SJCRH30 (cell line): Measurements from ENCODE around the gene IFNAR2. TPM values are rescaled to one million over a fixed set of nuclear protein-coding genes. Genes with fewer than 3 reads are reported as not detected.

ENCODE experiments used
- DNase-seq, 2 experiments: peaks; one replicate each; pipeline ENCODE4 v3.0.0-alpha.2; 2015 to 2020
- H3K27ac ChIP-seq: fragments of 250-450 bp; sonication (Bioruptor Pico); 2 replicates; pipeline ENCODE4 v1.5.1; 2020; ENCODE audit warnings: mild to moderate bottlenecking, moderate library complexity
- H3K27me3 ChIP-seq: fragments of 250-450 bp; sonication (Bioruptor Pico); 2 replicates; pipeline ENCODE4 v1.5.1; 2020; ENCODE audit warnings: mild to moderate bottlenecking, moderate library complexity
- H3K36me3 ChIP-seq: fragments of 250-450 bp; sonication (Bioruptor Pico); 2 replicates; pipeline ENCODE4 v1.5.1; 2020; ENCODE audit warnings: mild to moderate bottlenecking, moderate library complexity
- H3K4me1 ChIP-seq: fragments of 250-450 bp; sonication (Bioruptor Pico); 2 replicates; pipeline ENCODE4 v1.5.1; 2020; ENCODE audit warnings: mild to moderate bottlenecking, moderate library complexity
- H3K4me3 ChIP-seq: fragments of 250-450 bp; sonication (Bioruptor Pico); 2 replicates; pipeline ENCODE4 v1.5.1; 2020; ENCODE audit warnings: mild to moderate bottlenecking, moderate library complexity
- H3K9me3 ChIP-seq: fragments of 250-450 bp; sonication (Bioruptor Pico); replicated peaks from 2 replicates; pipeline ENCODE4 v1.5.1; 2020; ENCODE audit warnings: mild to moderate bottlenecking, moderate library complexity
- total RNA-seq: library from RNA; depleted of rRNA; stranded (reverse); fragments of >200 nt; shearing (Covaris generic); gene quantifications from 2 replicates; pipeline ENCODE4 v1.2.3, GENCODE V29; 2014; rRNA removed

IFNAR2 gene
- total RNA-seq = 13.1 and 17.7 TPM in 2 replicates

- peaks cover 32% of the 10 kb centered on the region for H3K4me1 ChIP-seq
- DNase-seq = peak; percentile 88
Measured at GRCh38 chr21:33229784-33230544, at the start of gene IFNAR2. Gene IFNAR2, plus strand, starts transcription at chr21:33229938. Its CDS starts 11,985 bp downstream, at chr21:33241923.

GRCh38 chr21:33185852-33186251 is 43.9 kb upstream of the IFNAR2 start:
- Histone ChIP-seq H3K9me3 (no peaks in the 10 kb centered on the region), H3K27me3 (peaks cover 7% of the 10 kb centered on the region; the same call in 1 of the 2 replicates), H3K27ac (no peak overlapping the region), H3K36me3 (no peaks in the 10 kb centered on the region), H3K4me3 (no peak overlapping the region), H3K4me1 (peaks cover 23% of the 10 kb centered on the region)
- no peak for DNase-seq

More at GRCh38 chr21:33229784-33230544, at the start of gene IFNAR2:
- H3K9me3 ChIP-seq = no peaks in the 10 kb centered on the region
- peak within 1 kb of the TSS; percentile 90 for H3K27ac ChIP-seq
- peaks cover 3% of the 10 kb centered on the region for H3K36me3 ChIP-seq
- H3K4me3 ChIP-seq = peak within 1 kb of the TSS; percentile 99
- H3K27me3 ChIP-seq = no peaks in the 10 kb centered on the region

- Histone ChIP-seq H3K4me1 (peaks cover 23% of the 10 kb centered on the region), H3K27me3 (peaks cover 7% of the 10 kb centered on the region; the same call in 1 of the 2 replicates), H3K36me3 (no peaks in the 10 kb centered on the region), H3K9me3 (no peaks in the 10 kb centered on the region), H3K27ac (no peak overlapping the region), H3K4me3 (no peak overlapping the region)
- DNase-seq = no peak
Measured at GRCh38 chr21:33187276-33187675, 42.5 kb upstream of the IFNAR2 start.

GRCh38 chr21:33189237-33189636 is 40.5 kb upstream of the IFNAR2 start:
- H3K27me3 ChIP-seq = peaks cover 7% of the 10 kb centered on the region; the same call in 1 of the 2 replicates

GRCh38 chr21:33189824-33190223 is 39.9 kb upstream of the IFNAR2 start:
- Histone ChIP-seq H3K27ac (no peak overlapping the region), H3K27me3 (peaks cover 7% of the 10 kb centered on the region; the same call in 1 of the 2 replicates), H3K9me3 (no peaks in the 10 kb centered on the region), H3K4me1 (peaks cover 23% of the 10 kb centered on the region), H3K4me3 (no peak overlapping the region), H3K36me3 (no peaks in the 10 kb centered on the region)
- DNase-seq = no peak

More at GRCh38 chr21:33189237-33189636, 40.5 kb upstream of the IFNAR2 start:
- peaks cover 23% of the 10 kb centered on the region for H3K4me1 ChIP-seq
- H3K36me3 ChIP-seq = no peaks in the 10 kb centered on the region
- H3K4me3 ChIP-seq = no peak overlapping the region
- DNase-seq = peak in 1 of 2 experiments; percentile 68
- no peak overlapping the region for H3K27ac ChIP-seq
- no peaks in the 10 kb centered on the region for H3K9me3 ChIP-seq

- DNase-seq = peak; percentile 65 to 90
Measured at GRCh38 chr21:33196941-33197374, 32.8 kb upstream of the IFNAR2 start.

GRCh38 chr21:33197496-33197895 is 32.2 kb upstream of the IFNAR2 start:
- no peaks in the 10 kb centered on the region for H3K27me3 ChIP-seq
- H3K4me3 ChIP-seq = no peak overlapping the region
- H3K27ac ChIP-seq = no peak overlapping the region
- H3K36me3 ChIP-seq = no peaks in the 10 kb centered on the region
- no peaks in the 10 kb centered on the region for H3K9me3 ChIP-seq
- peaks cover 26% of the 10 kb centered on the region for H3K4me1 ChIP-seq
- DNase-seq = no peak

More at GRCh38 chr21:33196941-33197374, 32.8 kb upstream of the IFNAR2 start:
- no peaks in the 10 kb centered on the region for H3K36me3 ChIP-seq
- H3K4me3 ChIP-seq = no peak overlapping the region
- H3K9me3 ChIP-seq = no peaks in the 10 kb centered on the region
- peaks cover 26% of the 10 kb centered on the region for H3K4me1 ChIP-seq
- no peaks in the 10 kb centered on the region for H3K27me3 ChIP-seq
- H3K27ac ChIP-seq = no peak overlapping the region

DNA sequence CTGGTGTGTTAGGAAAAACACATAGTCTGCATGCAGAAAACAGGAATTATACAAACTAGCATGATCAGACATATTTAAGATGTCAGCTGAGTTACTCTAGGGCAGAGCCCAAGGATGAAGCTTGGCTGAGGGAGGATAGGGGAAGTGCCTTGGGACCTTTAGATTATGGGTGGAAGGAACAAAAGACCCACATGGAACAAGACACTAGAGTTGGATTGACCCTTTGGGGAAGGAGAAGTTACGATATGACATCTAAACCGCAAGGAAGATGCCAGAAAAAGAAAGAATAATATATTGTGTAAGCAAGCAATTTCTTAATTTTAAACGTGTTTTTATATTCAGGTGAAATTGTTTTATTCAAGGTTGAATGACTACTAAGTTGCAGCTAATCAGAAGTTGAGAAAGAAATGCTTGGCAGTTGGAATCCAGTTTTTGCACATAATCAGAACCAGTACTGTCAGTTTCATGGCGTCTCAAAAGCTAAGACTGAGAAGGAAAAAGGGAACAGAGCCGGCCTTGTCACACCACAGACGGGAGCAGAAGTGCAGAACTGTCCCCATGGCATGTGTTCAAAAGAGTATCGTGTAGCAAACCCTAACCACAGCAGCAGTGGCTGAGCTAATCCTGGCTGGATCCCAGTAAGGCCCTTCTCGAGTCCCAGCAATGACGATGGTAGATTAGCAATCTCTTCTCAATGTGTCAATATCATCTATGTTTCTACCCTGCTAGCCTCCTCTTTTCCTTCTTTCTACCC is 31.2 kb upstream of the IFNAR2 start:
- peak; percentile 66 to 86 for DNase-seq
- Histone ChIP-seq H3K27ac (no peak overlapping the region), H3K4me3 (no peak overlapping the region), H3K36me3 (no peaks in the 10 kb centered on the region), H3K4me1 (peaks cover 31% of the 10 kb centered on the region), H3K27me3 (no peaks in the 10 kb centered on the region), H3K9me3 (no peaks in the 10 kb centered on the region)

- DNase-seq = no peak
- Histone ChIP-seq H3K9me3 (no peaks in the 10 kb centered on the region), H3K4me3 (no peak overlapping the region), H3K27me3 (no peaks in the 10 kb centered on the region), H3K36me3 (no peaks in the 10 kb centered on the region), H3K4me1 (peaks cover 37% of the 10 kb centered on the region), H3K27ac (no peak overlapping the region)
Measured at GRCh38 chr21:33199100-33199464, 30.7 kb upstream of the IFNAR2 start.

DNA sequence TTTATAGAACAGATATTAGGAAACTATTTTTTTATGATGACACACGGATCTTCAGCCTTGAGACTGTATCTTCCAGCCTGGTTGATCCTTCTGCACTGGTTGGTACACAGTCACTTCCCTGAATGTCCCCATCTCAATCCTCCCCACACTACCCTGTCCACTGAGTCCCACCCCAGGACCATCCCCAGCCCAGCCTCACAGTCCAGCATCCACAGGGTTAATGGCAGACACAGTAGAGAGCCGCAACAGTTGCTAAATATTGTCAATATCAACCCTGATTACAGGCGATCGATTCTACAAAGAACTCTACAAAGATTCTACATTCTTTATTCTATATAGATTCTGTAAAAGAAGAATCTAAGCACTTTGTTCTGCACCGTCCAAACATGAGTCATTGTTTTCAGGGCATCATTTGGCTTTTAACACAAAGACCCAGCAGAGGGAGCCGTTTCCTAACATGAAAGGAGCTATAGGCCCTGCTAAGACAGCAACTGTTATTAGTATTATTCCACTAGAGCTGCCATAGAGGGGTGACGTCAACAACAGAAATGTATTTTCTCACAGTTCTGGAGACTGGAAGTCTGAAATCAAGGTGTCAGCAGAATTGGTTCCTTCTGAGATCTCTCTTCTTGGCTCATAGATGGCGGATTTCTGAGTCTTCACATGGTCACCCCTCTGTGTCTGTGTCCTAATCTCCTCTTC is 30.1 kb upstream of the IFNAR2 start:
- H3K4me3 ChIP-seq = no peak overlapping the region
- peak overlapping the region; percentile 9; the same call in 1 of the 2 replicates for H3K27ac ChIP-seq
- peaks cover 38% of the 10 kb centered on the region for H3K4me1 ChIP-seq
- no peaks in the 10 kb centered on the region for H3K9me3 ChIP-seq
- H3K36me3 ChIP-seq = no peaks in the 10 kb centered on the region
- H3K27me3 ChIP-seq = no peaks in the 10 kb centered on the region
- peak; percentile 81 to 96 for DNase-seq

DNA sequence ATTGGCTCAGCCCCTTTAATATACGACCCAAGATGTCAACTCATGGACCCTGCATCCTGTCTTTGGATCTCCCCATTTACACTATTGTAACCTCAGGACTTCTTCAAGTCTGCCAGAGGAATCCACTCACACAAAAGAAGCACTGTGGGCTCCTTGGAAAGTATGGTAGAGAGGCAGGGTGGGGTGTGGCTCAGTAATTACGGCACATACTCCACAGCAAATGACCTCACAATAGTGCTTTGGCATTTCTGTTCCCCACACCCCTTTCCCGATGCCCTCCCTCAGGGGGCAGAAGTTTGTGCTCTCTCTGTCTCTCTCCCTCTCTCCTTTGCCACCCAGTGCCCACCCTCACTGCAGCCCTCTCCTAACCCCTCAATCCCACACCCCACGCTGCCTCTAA is 27.8 kb upstream of the IFNAR2 start:
- Histone ChIP-seq H3K27ac (no peak overlapping the region), H3K36me3 (no peaks in the 10 kb centered on the region), H3K27me3 (no peaks in the 10 kb centered on the region), H3K4me1 (peaks cover 30% of the 10 kb centered on the region), H3K4me3 (no peak overlapping the region), H3K9me3 (no peaks in the 10 kb centered on the region)
- no peak for DNase-seq

- H3K27ac ChIP-seq = peak overlapping the region; percentile 35; the same call in 1 of the 2 replicates
- no peak for DNase-seq
Measured at GRCh38 chr21:33202464-33203363, 27.0 kb upstream of the IFNAR2 start.

GRCh38 chr21:33203371-33203724 is 26.4 kb upstream of the IFNAR2 start:
- DNase-seq = no peak
- H3K4me1 ChIP-seq = peaks cover 27% of the 10 kb centered on the region
- H3K27me3 ChIP-seq = no peaks in the 10 kb centered on the region
- H3K4me3 ChIP-seq = no peak overlapping the region
- no peaks in the 10 kb centered on the region for H3K36me3 ChIP-seq
- peak overlapping the region; percentile 35 for H3K27ac ChIP-seq
- 0 out of 2 replicates have a peak, but pooled peaks cover 2% of the 10 kb centered on the region for H3K9me3 ChIP-seq

More at GRCh38 chr21:33202464-33203363, 27.0 kb upstream of the IFNAR2 start:
- Histone ChIP-seq H3K9me3 (no peaks in the 10 kb centered on the region), H3K4me1 (peaks cover 30% of the 10 kb centered on the region), H3K27me3 (no peaks in the 10 kb centered on the region), H3K4me3 (no peak overlapping the region), H3K36me3 (no peaks in the 10 kb centered on the region)

- Histone ChIP-seq H3K27ac (no peak overlapping the region), H3K36me3 (no peaks in the 10 kb centered on the region), H3K9me3 (0 out of 2 replicates have a peak, but pooled peaks cover 4% of the 10 kb centered on the region), H3K4me1 (peaks cover 12% of the 10 kb centered on the region), H3K27me3 (no peaks in the 10 kb centered on the region), H3K4me3 (no peak overlapping the region)
- no peak for DNase-seq
Measured at GRCh38 chr21:33205476-33205875, 24.3 kb upstream of the IFNAR2 start.
